ENCODE measurements around the gene EPS8L1.

EPS8L1 gene

GRCh38 chr19:55083004-55083850, 7.6 kb downstream of the EPS8L1 start:
- H3K4me3 ChIP-seq (ENCODE audit: low read depth, low read length), result no peak overlapping the region
- TF ChIP-seq, protein P1, sequence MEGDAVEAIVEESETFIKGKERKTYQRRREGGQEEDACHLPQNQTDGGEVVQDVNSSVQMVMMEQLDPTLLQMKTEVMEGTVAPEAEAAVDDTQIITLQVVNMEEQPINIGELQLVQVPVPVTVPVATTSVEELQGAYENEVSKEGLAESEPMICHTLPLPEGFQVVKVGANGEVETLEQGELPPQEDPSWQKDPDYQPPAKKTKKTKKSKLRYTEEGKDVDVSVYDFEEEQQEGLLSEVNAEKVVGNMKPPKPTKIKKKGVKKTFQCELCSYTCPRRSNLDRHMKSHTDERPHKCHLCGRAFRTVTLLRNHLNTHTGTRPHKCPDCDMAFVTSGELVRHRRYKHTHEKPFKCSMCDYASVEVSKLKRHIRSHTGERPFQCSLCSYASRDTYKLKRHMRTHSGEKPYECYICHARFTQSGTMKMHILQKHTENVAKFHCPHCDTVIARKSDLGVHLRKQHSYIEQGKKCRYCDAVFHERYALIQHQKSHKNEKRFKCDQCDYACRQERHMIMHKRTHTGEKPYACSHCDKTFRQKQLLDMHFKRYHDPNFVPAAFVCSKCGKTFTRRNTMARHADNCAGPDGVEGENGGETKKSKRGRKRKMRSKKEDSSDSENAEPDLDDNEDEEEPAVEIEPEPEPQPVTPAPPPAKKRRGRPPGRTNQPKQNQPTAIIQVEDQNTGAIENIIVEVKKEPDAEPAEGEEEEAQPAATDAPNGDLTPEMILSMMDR (IDR thresholded peaks at IDR 0.05; ENCODE audit: low read depth, low read length), result no peak

DNA sequence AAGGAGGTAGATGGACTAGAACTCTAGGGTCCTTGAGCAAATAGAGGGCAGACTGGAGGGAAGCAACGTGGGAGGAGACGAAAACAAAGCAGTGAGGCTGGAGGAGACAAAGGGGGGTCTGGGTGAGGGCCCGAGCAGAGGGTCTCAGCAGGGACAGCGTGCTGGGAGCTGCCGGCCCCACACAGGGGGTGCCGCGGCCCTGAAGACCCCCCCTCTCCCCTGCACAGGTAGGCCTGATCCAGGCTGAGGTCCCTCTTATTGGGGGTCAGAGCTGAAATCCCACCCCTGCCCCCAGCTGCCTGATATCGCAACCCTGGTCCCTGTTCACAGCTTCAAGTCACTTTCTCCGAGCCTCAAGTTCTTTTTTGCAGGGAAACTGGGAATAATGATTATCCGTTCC, 8.7 kb downstream of the EPS8L1 start:
- TF ChIP-seq, protein P1 (IDR thresholded peaks at IDR 0.05; ENCODE audit: low read depth, low read length), result no peak
- no peak overlapping the region for H3K4me3 ChIP-seq (ENCODE audit: low read depth, low read length)

- TF ChIP-seq, protein P1 (IDR thresholded peaks at IDR 0.05; ENCODE audit: low read depth, low read length), result no peak
- H3K4me3 ChIP-seq (ENCODE audit: low read depth, low read length), result peak overlapping the region; percentile 58
Observed at GRCh38 chr19:55085923-55086715, 10.4 kb downstream of the EPS8L1 start.

DNA sequence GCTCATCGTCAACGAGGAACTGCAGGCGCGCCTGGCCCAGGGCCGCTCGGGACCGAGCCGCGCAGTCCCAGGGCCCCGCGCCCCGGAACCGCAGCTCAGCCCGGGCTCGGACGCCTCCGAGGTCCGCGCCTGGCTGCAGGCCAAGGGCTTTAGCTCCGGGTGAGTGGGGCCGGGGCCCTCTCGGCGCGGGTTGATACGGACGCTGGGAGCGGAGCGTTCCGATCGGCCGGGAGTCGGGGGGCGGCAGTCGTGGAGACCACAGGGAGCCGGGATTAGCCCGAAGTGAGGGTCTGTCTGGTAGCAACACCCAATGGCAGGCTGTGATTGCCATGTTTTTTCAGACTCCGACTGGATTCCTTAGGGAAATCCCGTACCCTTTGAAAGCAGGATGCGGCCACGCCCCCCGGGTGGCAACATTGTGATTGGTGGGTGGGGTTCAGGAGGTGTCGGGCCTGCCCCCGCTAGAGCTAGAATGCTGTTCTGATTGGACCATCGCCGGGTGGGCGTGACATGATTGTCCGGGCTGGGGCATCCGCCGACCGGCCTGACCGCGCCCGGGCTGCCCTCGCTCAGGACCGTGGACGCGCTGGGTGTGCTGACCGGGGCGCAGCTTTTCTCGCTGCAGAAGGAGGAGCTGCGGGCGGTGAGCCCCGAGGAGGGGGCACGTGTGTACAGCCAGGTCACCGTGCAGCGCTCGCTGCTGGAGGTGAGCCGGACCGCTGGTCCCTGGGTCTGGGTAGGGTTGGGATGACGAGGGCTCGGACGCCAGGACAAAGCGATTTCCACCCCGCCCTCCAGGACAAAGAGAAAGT, 11.3 kb downstream of the EPS8L1 start:
- TF ChIP-seq, protein P1 (IDR thresholded peaks at IDR 0.05; ENCODE audit: low read depth, low read length), result no peak
- peak overlapping the region; percentile 58 for H3K4me3 ChIP-seq (ENCODE audit: low read depth, low read length)

DNA sequence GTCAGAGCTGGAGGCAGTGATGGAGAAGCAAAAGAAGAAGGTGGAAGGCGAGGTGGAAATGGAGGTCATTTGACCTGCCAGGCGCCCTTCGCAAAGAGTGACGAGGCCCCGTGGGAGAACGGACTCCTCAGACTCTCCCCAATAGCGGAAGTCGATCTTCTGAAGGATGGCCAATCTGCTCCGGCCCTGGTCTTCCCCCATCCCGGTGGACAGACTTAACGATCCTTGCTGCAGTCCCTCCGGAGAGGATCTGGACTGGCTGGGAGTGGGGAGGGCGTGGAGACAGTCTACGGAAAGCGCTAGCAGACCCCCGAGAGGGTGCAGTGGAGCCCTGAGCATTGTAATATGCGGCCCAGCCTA, 11.9 kb downstream of the EPS8L1 start:
- peak overlapping the region; percentile 58 for H3K4me3 ChIP-seq (ENCODE audit: low read depth, low read length)
- TF ChIP-seq, protein P1 (IDR thresholded peaks at IDR 0.05; ENCODE audit: low read depth, low read length), result no peak

DNA sequence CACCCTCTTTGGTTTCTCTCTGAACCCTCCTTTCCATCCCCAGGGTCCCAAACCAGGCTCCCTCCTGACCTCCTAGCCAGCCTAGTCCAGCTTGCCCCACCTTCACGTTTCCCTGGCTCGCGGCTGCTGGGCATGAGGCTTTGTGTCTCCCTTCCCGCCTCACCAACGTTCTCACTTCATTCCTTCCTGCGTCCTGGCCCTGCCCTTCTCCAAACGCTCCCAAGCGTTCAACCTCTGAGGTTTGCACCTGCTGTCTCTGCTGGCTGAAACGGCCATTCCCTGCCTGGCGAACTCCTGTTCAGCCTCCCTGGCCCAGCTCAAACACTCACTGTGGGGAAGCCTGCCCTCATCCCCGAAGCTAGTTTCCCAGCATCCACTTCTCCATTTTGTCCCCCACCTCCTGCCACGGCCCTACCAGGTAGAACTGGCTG, 12.4 kb downstream of the EPS8L1 start:
- TF ChIP-seq, protein P1 (IDR thresholded peaks at IDR 0.05; ENCODE audit: low read depth, low read length), result no peak
- peak overlapping the region; percentile 58 for H3K4me3 ChIP-seq (ENCODE audit: low read depth, low read length)
